GM11168 (cell line): ENCODE measurements around the gene RC3H1.
"Not testable (repeated sequence)": the region's sequence is repeated elsewhere in the genome, so short reads cannot be mapped to it uniquely, and the experiment has no call there.

Experiments
- in situ Hi-C: fragments of 300-500 bp; cut with MboI; formaldehyde crosslinking; loops from one replicate; pipeline ENCODE4 v1.12.0; 2022; ENCODE audit warnings: low sequenced_read_pairs; ENCODE audit not compliant: unreplicated experiment

Gene RC3H1

GRCh38 chr1:173965896-173966295 is 56.3 kb downstream of the RC3H1 start:
- in situ Hi-C loops: not testable (repeated sequence)

- in situ Hi-C loops: loop anchor here (5.0 kb wide), 1 partner anchor 44 kb away; no protein-coding TSS in a partner anchor
Measured at GRCh38 chr1:173963477-173963876, 58.7 kb downstream of the RC3H1 start.

GRCh38 chr1:173960625-173961024 is 61.5 kb downstream of the RC3H1 start:
- in situ Hi-C loops: loop anchor here (5.0 kb wide), 1 partner anchor 47 kb away; no protein-coding TSS in a partner anchor

DNA sequence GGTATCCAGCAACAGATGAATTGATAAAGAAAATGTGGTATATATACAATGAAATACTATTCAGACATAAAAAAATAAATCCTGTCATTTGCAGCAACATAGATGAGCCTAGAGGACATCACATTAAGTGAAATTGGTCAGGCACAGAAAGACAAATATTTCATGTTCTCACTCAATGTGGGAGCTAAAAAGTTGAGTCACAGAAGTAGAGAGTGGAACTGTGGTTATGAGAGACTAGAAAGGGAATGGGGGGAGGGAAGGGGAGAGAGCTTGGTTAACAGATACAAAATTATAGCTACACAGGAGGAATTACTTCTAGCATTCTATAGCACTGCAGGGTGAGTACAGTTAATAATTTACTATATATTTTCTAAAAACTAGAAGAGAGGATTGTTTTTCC is 68.0 kb downstream of the RC3H1 start:
- in situ Hi-C loops: no loop called here

DNA sequence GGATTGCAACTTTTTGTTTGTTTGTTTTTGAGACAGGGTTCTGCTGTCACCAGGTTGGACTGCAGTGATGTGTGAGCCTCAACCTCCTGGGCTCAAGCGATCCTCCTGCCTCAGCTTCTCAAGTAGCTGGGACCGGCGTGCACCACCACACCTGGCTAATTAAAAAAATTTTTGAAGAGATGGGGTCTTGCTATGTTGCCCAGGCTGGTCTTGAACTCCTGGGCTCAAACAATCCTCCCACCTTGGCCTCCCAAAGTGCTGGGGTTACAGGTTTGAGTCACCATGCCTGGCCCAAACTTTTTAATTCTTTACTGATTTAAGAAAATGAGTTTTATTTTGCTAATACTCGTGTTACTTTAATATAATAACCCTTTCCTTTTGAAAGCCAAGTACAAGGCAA is 73.6 kb downstream of the RC3H1 start:
- in situ Hi-C loops: no loop called here

DNA sequence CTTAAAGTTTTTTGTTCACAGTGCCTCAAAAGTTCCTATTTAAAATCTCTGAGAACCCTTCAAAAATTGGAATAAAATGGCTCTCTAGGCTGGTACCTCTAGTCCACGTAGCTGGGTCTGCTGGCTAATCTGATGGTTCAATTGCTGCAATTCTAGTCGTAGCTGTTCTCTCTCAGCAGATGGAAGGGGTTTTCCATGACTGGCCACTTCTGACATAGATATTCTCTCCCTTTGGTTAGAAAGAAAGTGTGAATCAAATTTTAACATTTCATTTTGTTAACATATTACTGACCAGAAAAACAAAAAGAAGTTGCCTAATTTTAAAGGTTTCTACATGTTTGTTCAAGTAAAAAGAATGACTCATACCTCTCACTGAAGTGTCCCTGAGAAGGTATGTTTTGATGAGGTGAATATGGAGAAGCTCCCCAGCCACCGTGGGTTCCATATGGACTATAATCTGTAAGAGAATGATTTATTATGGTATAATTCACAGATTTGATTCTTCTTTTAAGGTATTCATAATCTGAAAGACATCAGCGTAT is 75.7 kb downstream of the RC3H1 start:
- in situ Hi-C loops: no loop called here

DNA sequence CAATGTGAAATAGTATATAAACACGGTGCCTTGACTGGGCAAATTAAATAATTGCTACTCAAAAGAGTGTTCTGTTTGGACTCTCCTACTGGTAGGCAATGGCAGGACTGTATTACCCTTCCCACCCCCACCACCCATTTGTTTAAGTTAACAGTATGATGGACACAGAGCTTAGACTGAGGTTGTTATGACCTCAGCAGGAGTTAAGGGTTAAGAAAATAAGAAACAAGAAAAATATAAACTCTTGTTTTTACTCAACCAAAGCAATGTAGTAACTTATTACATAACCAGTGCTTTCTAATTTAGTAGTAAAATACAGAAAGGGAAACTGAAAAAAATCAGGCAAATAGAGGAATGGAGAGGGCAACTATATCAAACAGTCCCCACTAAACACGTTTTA is 85.1 kb downstream of the RC3H1 start:
- in situ Hi-C loops: no loop called here

DNA sequence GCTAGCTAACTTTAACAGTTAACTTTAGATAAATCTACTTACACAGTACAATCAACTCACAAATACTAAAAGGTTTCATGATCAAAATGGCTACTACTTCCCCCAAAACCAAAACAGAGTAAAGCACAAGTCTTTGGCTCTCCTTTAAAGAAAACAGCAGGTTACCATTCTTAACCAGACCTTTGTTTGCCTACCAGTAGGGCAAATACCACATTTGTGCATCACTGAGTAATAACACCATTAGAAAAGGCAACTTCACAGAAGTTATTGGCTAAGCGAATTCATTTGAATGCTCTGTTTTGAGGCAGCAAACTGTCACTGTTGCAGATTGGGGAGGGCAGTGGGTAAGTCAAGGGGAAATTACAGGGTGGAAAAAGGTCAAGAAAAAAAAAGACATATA is 87.7 kb downstream of the RC3H1 start:
- in situ Hi-C loops: no loop called here

DNA sequence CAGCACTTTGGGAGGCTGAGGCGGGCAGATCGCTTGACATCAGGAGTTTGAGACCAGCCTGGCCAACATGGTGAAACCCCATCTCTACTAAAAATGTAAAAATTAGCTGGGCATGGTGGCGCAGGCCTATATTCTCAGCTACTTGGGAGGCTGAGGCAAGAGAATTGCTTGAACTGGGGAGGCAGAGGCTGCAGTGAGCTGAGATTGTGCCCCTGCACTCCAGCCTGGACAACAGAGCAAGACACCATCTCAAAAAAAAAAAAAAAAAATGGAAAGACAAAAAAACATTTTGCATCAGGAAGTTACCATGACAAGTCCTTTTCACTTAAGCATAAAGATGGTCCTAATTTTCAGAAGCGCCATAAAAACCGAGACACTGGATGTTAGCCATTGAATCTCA is 91.6 kb downstream of the RC3H1 start:
- in situ Hi-C loops: not testable (repeated sequence)

GRCh38 chr1:173925306-173926242 is 96.6 kb downstream of the RC3H1 start:
- in situ Hi-C loops: loop anchor here (10.0 kb wide), 1 partner anchor 491 kb away; no protein-coding TSS in a partner anchor

DNA sequence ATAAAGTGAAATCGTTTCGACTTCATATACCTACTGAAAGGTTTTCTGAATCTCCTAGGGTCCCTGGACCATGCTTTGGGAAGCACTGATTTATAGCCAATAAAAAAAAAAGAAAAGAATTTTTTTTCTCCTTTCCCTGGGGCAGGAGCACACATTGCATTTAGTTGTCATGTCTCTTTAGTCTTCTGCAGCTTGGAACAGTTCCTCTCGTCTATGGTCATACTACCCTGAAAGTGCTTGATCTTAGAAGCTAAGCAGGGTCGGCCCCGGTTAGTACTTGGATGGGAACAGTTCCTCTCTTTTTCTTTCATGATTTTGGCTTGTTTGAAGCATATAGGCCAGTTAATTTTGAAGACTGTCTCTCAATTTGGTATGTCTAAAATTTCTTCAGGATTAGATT is 101.3 kb downstream of the RC3H1 start:
- in situ Hi-C loops: loop anchor here (10.0 kb wide), 1 partner anchor 486 kb away; no protein-coding TSS in a partner anchor

- in situ Hi-C loops: no loop called here
Measured at GRCh38 chr1:173917635-173918493, 104.3 kb downstream of the RC3H1 start.

- in situ Hi-C loops: no loop called here
Measured at GRCh38 chr1:173917149-173917548, 105.0 kb downstream of the RC3H1 start, which contains the start of gene SERPINC1. TSS of gene SERPINC1 (minus strand) at chr1:173917327. CDS start at chr1:173917259, 68 bp downstream.

DNA sequence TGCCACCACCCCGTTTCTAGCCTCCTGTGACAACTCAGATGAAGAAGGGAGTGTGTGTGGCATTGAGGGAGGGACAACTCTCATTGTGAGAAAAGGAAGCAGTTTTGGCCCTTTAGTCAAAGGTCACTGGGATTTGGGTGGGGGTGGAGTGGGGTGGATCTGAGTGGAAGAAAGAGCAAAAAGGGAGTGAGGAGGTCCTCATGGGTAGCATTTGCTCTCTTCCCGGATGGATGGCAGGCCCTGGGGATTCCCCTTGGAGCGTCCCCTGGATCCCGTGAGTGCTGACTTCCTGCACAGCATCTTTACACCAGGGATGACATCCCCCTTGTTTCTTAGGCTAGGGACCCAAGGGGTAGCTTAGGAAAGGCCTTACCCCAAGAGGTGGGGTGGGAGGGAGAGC is 105.5 kb downstream of the RC3H1 start:
- in situ Hi-C loops: no loop called here

- in situ Hi-C loops: no loop called here
Measured at GRCh38 chr1:173915596-173915995, 106.6 kb downstream of the RC3H1 start.

- in situ Hi-C loops: no loop called here
Measured at GRCh38 chr1:173914366-173914871, 107.7 kb downstream of the RC3H1 start.

GRCh38 chr1:173913111-173913510 is 109.0 kb downstream of the RC3H1 start:
- in situ Hi-C loops: no loop called here

DNA sequence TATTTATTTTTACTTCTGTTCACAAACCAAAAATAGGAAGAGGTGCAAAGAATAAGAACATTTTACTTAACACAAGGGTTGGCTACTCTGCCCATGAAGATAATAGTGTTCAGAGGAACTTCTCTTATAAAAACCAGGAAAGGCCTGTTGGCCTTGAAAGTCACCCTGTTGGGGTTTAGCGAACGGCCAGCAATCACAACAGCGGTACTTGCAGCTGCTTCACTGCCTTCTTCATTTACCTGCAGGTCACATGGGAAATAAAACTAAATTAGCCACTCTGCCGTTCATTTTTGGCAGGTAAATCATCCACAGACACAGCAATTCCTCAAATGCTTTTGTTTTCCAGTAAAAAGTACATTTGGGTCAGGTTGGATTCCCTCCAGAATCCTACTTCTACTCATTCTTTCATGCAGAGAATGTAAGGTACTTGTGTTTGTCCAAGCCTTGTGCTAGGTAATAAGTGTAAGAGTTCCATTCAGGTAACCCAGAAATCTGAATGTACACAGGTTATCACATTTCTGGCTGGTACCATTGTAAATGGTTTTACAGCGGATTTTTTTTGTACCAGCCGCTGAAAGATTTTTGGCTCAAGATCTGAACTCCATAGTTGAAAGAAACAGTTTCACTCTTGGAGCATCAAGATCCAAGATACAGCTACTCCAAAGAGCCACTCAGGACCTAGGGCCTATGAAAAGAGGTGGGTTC is 118.2 kb downstream of the RC3H1 start:
- in situ Hi-C loops: no loop called here

DNA sequence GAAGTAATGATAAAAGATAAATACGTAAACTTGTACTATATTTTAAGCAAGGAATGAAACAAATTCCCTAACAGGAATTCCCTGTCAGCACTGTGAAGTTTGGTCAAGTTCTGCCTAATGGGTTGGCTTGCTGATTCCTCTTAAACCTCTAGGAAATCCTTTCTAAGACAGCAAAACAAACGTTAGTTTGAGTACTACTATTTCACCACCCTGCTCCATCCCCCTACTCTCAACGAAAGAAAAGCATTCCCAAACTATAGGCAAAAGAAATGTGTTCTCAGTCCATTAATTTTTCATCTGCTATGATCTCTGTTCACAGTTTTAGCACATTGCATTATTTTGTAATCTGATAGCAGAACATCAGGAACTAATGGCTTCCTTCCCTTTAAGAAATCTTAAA is 121.2 kb downstream of the RC3H1 start:
- in situ Hi-C loops: no loop called here

- in situ Hi-C loops: no loop called here
Measured at GRCh38 chr1:173900427-173900826, 121.7 kb downstream of the RC3H1 start.
